ENCODE results near the gene TTLL11.

GRCh38 chr9:122128007-122128968 lies 35.2 kb upstream of the TTLL11 start:
- no peak for TF ChIP-seq CTCF (conservative IDR thresholded peaks at IDR 0.05)
- TF ChIP-seq EZH2 (IDR thresholded peaks at IDR 0.05; ENCODE audit: low read depth), result no peak

Measured in PC-9 (cell line).